AG09309 (cell line): Measurements from ENCODE around the gene UTS2R.

Experiments used
- DNase-seq: peaks from one replicate; pipeline ENCODE4 v3.0.0-alpha.2; 2010; ENCODE audit warnings: low read depth
- H3K4me3 ChIP-seq: 2 replicates; pipeline ENCODE4 v1.5.1; 2011; ENCODE audit warnings: mild to moderate bottlenecking, low read depth, low read length, moderate library complexity; ENCODE audit not compliant: control insufficient read depth
- CTCF ChIP-seq: IDR thresholded peaks from 2 replicates; pipeline ENCODE4 v1.5.1; 2011; ENCODE audit warnings: mild to moderate bottlenecking, low read depth, low read length, inconsistent platforms; ENCODE audit not compliant: insufficient read depth, control insufficient read depth; ENCODE audit errors: missing control alignments

Gene UTS2R

GRCh38 chr17:82325286-82326180 is 46.0 kb upstream of the UTS2R start:
- H3K4me3 ChIP-seq: no peak overlapping the region
- DNase-seq: no peak
- TF ChIP-seq CTCF: no peak

- TF ChIP-seq CTCF: no peak
- H3K4me3 ChIP-seq: no peak overlapping the region
- no peak for DNase-seq
Observed at GRCh38 chr17:82327289-82327688, 44.3 kb upstream of the UTS2R start.

GRCh38 chr17:82327757-82328140 is 43.8 kb upstream of the UTS2R start:
- no peak for TF ChIP-seq CTCF
- no peak for DNase-seq
- H3K4me3 ChIP-seq: no peak overlapping the region

- DNase-seq: no peak
- no peak overlapping the region for H3K4me3 ChIP-seq
- TF ChIP-seq CTCF: no peak
Observed at GRCh38 chr17:82328141-82328993, 43.2 kb upstream of the UTS2R start.

- no peak overlapping the region for H3K4me3 ChIP-seq
- no peak for DNase-seq
- no peak for TF ChIP-seq CTCF
Observed at GRCh38 chr17:82328994-82329507, 42.5 kb upstream of the UTS2R start.

GRCh38 chr17:82329683-82330321 is 41.8 kb upstream of the UTS2R start:
- no peak for DNase-seq
- no peak overlapping the region for H3K4me3 ChIP-seq
- no peak for TF ChIP-seq CTCF
